A549 treated with Mapracorat at 1 μM for 4 hours (cell line): ENCODE data around the gene TMEM181. TPM values are rescaled to one million over a fixed set of nuclear protein-coding genes. Genes with fewer than 3 reads are reported as not detected.

Source experiments
- total RNA-seq: library from RNA; stranded (reverse); fragments of 200-300 nt; extraction: Qiagen RNA extraction; gene quantifications from 5 replicates; pipeline ENCODE4 v1.2.3, GENCODE V29; 2022

TMEM181 gene
- total RNA-seq = 11.7 to 14.4 TPM (median 13.7 TPM) in 5 replicates

GRCh38 chr6:158559895-158560835 is at the start of gene TMEM181:
TSS of gene TMEM181 (plus strand) at chr6:158560091. CDS start at chr6:158560225, 134 bp downstream.

GRCh38 chr6:158644231-158645063 is 84.6 kb downstream of the TMEM181 start, which contains the start of gene DYNLT1:
TSS of gene DYNLT1 (minus strand) at chr6:158644743. CDS start at chr6:158644708, 35 bp downstream.

GRCh38 chr6:158649289-158650143 is 89.6 kb downstream of the TMEM181 start, which contains the start of gene SYTL3:
TSS of gene SYTL3 (plus strand) at chr6:158650054. CDS start at chr6:158663269, 13,215 bp downstream.

Other genes with a start within 250 kb of the TMEM181 start
- gene TULP4, start 247.6 kb upstream of the TMEM181 start, total RNA-seq = 4.8 to 7.8 TPM (median 5.9 TPM) in 5 replicates
- 101 to 141 TPM (median 109 TPM) in 5 replicates for gene DYNLT1, start 84.7 kb downstream of the TMEM181 start, total RNA-seq
- 1.4 to 1.6 TPM (median 1.5 TPM) in 5 replicates for gene SYTL3, start 90.0 kb downstream of the TMEM181 start, total RNA-seq